Stimulated activated CD8-positive, alpha-beta memory T cell treated with anti-CD3 and anti-CD28 coated beads, Interleukin-15, amount 100 ng/mL, for 24 hours (primary cell): ENCODE measurements around the gene MAT2A.
"Not testable (repeated sequence)": the region's sequence is repeated elsewhere in the genome, so short reads cannot be mapped to it uniquely, and the experiment has no call there.

Experiments used
- DNase-seq: peaks from one replicate; pipeline ENCODE4 v3.0.0-alpha.2; 2020; ENCODE audit warnings: low read depth

The MAT2A gene

GRCh38 chr2:85547859-85548607 lies 9.1 kb downstream of the MAT2A start:
- no peak for DNase-seq

GRCh38 chr2:85548608-85548900 lies 9.6 kb downstream of the MAT2A start:
- no peak for DNase-seq

GRCh38 chr2:85549095-85549494 lies 10.1 kb downstream of the MAT2A start:
- no peak for DNase-seq

- no peak for DNase-seq
Observed at GRCh38 chr2:85549826-85550225, 10.9 kb downstream of the MAT2A start.

GRCh38 chr2:85550486-85550885 lies 11.5 kb downstream of the MAT2A start:
- DNase-seq = no peak

GRCh38 chr2:85551698-85552678 lies 13.0 kb downstream of the MAT2A start:
- peak; percentile 55 for DNase-seq

GRCh38 chr2:85553184-85553583 lies 14.2 kb downstream of the MAT2A start:
- DNase-seq = no peak

- DNase-seq = no peak
Observed at GRCh38 chr2:85554980-85555612, 16.1 kb downstream of the MAT2A start.

- DNase-seq = no peak
Observed at GRCh38 chr2:85557130-85557529, 18.2 kb downstream of the MAT2A start.

- DNase-seq = no peak
Observed at GRCh38 chr2:85558160-85558559, 19.2 kb downstream of the MAT2A start.

- DNase-seq = not testable (repeated sequence)
Observed at GRCh38 chr2:85560403-85560726, 21.4 kb downstream of the MAT2A start.

- DNase-seq = no peak
Observed at GRCh38 chr2:85560812-85561279, 21.9 kb downstream of the MAT2A start.

GRCh38 chr2:85561280-85562212 lies 22.6 kb downstream of the MAT2A start, which contains the start of gene GGCX:
GGCX (minus strand) TSS chr2:85561493; CDS start chr2:85561428, 65 bp downstream.
- DNase-seq = peak; percentile 89

- no peak for DNase-seq
Observed at GRCh38 chr2:85564144-85564563, 25.2 kb downstream of the MAT2A start.

- no peak for DNase-seq
Observed at GRCh38 chr2:85566265-85566664, 27.3 kb downstream of the MAT2A start.

GRCh38 chr2:85575739-85576138 lies 36.8 kb downstream of the MAT2A start:
- no peak for DNase-seq

GRCh38 chr2:85577063-85577385 lies 38.1 kb downstream of the MAT2A start:
- DNase-seq = no peak

- DNase-seq = no peak
Observed at GRCh38 chr2:85577386-85578242, 38.6 kb downstream of the MAT2A start, which contains the start of gene VAMP8. VAMP8 (plus strand) TSS chr2:85577586; CDS start chr2:85577647, 61 bp downstream.

GRCh38 chr2:85578243-85579180 lies 39.5 kb downstream of the MAT2A start:
- DNase-seq = no peak
